LNCaP clone FGC (cell line): ENCODE data around the gene BLTP1.
"Not testable (repeated sequence)": the region's sequence is repeated elsewhere in the genome, so short reads cannot be mapped to it uniquely, and the experiment has no call there.

Experiments
- DNase-seq: peaks from one replicate; pipeline ENCODE4 v3.0.0-alpha.2; 2011; ENCODE audit warnings: low read depth
- H3K4me3 ChIP-seq: 2 replicates; pipeline ENCODE4 v1.5.1; 2011; ENCODE audit warnings: mild to moderate bottlenecking, low read depth, low read length, control low read depth
- TF ChIP-seq, protein P1 (sequence below): IDR thresholded peaks from 2 replicates; pipeline ENCODE4 v1.5.1; 2012; ENCODE audit warnings: mild to moderate bottlenecking; ENCODE audit not compliant: control insufficient read depth, insufficient read depth; ENCODE audit errors: extremely low read depth

The BLTP1 gene, protein sequence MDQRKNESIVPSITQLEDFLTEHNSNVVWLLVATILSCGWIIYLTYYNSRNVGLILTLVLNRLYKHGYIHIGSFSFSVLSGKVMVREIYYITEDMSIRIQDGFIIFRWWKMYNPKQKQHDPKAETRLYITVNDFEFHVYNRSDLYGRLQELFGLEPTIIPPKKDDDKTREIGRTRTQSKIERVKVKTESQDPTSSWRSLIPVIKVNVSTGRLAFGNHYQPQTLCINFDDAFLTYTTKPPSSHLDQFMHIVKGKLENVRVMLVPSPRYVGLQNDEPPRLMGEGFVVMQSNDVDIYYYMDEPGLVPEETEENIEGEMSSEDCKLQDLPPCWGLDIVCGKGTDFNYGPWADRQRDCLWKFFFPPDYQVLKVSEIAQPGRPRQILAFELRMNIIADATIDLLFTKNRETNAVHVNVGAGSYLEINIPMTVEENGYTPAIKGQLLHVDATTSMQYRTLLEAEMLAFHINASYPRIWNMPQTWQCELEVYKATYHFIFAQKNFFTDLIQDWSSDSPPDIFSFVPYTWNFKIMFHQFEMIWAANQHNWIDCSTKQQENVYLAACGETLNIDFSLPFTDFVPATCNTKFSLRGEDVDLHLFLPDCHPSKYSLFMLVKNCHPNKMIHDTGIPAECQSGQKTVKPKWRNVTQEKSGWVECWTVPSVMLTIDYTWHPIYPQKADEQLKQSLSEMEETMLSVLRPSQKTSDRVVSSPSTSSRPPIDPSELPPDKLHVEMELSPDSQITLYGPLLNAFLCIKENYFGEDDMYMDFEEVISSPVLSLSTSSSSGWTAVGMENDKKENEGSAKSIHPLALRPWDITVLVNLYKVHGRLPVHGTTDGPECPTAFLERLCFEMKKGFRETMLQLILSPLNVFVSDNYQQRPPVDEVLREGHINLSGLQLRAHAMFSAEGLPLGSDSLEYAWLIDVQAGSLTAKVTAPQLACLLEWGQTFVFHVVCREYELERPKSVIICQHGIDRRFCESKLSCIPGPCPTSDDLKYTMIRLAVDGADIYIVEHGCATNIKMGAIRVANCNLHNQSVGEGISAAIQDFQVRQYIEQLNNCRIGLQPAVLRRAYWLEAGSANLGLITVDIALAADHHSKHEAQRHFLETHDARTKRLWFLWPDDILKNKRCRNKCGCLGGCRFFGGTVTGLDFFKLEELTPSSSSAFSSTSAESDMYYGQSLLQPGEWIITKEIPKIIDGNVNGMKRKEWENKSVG (N-terminal part only)

DNA sequence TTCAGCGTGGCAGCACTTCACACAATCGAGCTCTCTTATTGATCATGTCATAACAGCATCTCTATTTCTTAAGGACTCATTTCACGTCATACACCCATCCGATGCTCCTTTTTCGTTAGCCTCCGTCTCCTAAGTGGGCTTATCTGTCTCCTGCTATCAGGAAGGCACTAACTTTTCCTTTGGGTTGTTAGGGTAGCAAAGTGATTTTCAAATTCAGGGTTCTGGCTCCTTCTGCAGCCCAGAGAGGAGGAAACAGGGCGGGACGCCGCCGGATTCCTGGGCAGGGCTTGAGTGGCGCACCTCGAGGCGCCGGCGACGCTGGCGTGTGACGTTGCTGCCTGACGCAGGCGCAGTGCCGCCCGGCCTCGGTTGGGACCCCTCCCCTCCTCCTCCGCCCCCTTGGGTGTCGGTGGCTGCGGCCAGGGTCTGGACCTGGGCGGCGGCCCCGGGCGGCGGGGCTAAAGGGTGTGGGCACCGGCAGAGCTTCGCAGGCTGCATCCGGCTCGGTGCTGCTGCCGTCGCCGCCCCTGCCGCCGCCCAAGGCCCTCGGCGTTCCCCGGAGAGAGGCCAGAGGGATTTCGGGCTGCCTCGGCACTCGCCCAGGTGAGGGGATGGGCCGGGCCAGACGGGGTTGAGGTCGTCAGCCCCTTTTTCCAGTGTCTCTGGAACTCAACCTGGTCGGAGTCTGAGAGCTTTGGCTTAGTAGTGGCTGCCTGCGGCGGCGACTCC lies at the start of gene BLTP1:
Gene BLTP1, plus strand, starts transcription at position 350 of the 729 bp plus-strand sequence. CDS start 18,317 bp downstream, outside the sequence.
- DNase-seq: peak; percentile 40
- TF ChIP-seq, protein P1, sequence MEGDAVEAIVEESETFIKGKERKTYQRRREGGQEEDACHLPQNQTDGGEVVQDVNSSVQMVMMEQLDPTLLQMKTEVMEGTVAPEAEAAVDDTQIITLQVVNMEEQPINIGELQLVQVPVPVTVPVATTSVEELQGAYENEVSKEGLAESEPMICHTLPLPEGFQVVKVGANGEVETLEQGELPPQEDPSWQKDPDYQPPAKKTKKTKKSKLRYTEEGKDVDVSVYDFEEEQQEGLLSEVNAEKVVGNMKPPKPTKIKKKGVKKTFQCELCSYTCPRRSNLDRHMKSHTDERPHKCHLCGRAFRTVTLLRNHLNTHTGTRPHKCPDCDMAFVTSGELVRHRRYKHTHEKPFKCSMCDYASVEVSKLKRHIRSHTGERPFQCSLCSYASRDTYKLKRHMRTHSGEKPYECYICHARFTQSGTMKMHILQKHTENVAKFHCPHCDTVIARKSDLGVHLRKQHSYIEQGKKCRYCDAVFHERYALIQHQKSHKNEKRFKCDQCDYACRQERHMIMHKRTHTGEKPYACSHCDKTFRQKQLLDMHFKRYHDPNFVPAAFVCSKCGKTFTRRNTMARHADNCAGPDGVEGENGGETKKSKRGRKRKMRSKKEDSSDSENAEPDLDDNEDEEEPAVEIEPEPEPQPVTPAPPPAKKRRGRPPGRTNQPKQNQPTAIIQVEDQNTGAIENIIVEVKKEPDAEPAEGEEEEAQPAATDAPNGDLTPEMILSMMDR: no peak

DNA sequence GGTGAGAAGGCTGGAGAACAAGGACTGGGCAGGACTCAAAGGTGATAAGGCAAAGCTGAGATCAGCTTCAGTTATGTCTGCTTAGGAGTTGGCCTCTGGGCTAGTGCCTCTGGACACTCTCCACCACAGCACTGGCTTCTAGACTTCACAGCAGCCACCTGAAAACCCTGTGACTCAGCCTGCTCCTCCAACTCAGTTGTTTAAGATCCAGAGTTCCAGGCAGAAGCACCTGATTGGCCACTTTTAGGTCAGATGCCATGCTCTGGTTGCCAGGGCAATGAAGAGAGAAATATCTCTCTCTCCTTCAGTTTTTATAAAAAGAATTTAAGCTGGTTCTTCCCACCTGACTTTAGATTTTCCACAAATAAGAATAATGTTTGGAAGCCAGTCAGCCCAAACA lies 47.9 kb upstream of the BLTP1 start:
- no peak for DNase-seq
- no peak overlapping the region for H3K4me3 ChIP-seq
- TF ChIP-seq, protein P1: no peak

More for the DNA sequence above, at the start of gene BLTP1:
- H3K4me3 ChIP-seq: peak within 1 kb of the TSS; percentile 92

DNA sequence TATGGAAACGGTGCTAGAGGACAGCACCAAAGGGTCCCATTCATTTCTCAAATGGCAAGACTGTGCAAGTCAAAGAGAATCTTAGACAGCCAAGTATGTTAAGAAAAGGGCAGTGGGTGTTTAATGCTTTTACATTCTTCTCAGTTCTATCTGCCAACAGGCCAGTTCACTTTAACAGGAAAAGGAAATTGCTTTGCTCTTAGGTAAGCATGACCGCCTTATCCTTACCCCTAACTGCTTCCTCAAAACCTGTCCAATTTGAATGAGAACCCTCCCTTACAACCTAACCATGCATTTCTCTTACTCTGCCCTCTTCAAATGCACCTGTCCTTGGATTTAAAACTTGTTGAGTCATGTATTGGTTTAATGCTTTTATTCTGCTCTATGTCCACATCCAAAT lies 44.5 kb upstream of the BLTP1 start:
- no peak for DNase-seq
- TF ChIP-seq, protein P1: no peak

DNA sequence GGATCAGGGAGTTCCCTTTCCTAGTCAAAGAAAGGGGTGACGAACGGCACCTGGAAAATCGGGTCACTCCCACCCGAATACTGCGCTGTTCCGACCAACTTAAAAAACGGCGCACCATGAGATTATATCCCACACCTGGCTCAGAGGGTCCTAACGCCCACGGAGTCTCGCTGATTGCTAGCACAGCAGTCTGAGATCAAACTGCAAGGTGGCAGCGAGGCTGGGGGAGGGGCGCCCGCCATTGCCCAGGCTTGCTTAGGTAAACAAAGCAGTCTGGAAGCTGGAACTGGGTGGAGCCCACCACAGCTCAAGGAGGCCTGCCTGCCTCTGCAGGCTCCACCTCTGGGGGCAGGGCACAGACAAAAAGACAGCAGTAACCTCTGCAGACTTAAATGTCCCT lies 41.8 kb upstream of the BLTP1 start:
- not testable (repeated sequence) for H3K4me3 ChIP-seq, DNase-seq

More for the DNA sequence above, 44.5 kb upstream of the BLTP1 start:
- H3K4me3 ChIP-seq: no peak overlapping the region

DNA sequence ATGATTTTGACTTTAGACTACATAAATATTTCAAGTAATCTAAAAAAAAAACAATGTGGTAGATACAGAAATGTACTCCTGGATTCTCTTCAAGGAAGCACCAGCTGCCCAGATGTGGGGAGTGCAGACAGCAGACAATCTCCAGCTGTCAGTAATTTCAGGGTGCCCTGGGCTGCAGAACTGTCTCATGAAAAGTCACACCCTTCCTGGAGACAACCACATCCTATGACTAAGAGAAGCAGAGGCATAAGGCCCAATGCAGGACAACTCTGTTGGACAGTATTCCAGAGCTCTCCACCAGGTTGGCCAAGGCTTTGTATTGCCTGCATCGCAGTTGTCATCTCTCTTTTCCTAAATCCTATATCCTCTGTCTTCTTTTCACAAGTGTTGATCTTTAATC lies 34.4 kb upstream of the BLTP1 start:
- DNase-seq: no peak
- TF ChIP-seq, protein P1: no peak
- no peak overlapping the region for H3K4me3 ChIP-seq

DNA sequence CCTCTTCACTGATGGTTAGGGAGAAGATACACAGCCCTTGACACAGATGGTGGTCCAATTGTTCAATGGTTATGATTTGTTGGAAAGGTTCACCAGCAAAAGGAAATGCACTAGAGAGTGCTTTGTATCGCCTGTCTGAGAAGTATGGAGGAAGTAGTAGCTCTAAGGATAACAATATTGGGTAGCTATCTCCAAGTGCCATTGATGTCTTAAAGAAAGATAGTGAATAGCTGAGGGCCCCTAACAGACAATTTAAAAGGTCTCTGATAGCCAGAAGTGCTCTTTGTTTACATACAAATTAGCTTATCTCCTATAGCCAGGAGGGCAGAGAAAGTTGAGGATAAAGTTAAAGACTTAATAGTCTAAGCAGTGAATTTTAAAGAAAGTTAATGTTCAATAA lies 33.9 kb upstream of the BLTP1 start:
- no peak overlapping the region for H3K4me3 ChIP-seq
- TF ChIP-seq, protein P1: no peak
- DNase-seq: no peak
